DND-41 (cell line): ENCODE results near the gene MMP24OS.

Source experiments
- CTCF ChIP-seq: IDR thresholded peaks from 2 replicates; pipeline ENCODE4 v1.5.1; 2012; ENCODE audit warnings: borderline replicate concordance, low read length, moderate library complexity, mild to moderate bottlenecking; ENCODE audit not compliant: poor library complexity, severe bottlenecking; ENCODE audit errors: extremely low read depth
- EZH2 ChIP-seq: IDR thresholded peaks from 3 replicates; pipeline ENCODE4 v1.6.1; 2012; ENCODE audit warnings: borderline replicate concordance, low read depth, mild to moderate bottlenecking, moderate library complexity, low read length, inconsistent platforms; ENCODE audit not compliant: severe bottlenecking

GRCh38 chr20:35305682-35306556 is 28.0 kb upstream of the MMP24OS start:
- TF ChIP-seq CTCF (no peak), EZH2 (no peak)
